HG03565 (cell line): Measurements from ENCODE around the gene PEAK1.

Experiments
- ATAC-seq: cut with Tn5 transposase; IDR thresholded peaks from one replicate; pipeline ENCODE4 v1.9.1; 2021; ENCODE audit warnings: mild to moderate bottlenecking, moderate library complexity; ENCODE audit not compliant: unreplicated experiment

The PEAK1 gene

GRCh38 chr15:77143191-77143590 lies 276.7 kb downstream of the PEAK1 start:
- ATAC-seq: no peak

GRCh38 chr15:77140220-77140619 lies 279.7 kb downstream of the PEAK1 start:
- ATAC-seq: no peak

- no peak for ATAC-seq
These were observed 280.6 kb downstream of the PEAK1 start for GRCh38 chr15:77139312-77139711.

GRCh38 chr15:77138167-77138522 lies 281.8 kb downstream of the PEAK1 start:
- ATAC-seq: no peak

- no peak for ATAC-seq
These were observed 284.7 kb downstream of the PEAK1 start for GRCh38 chr15:77135181-77135580.

- ATAC-seq: no peak
These were observed 289.5 kb downstream of the PEAK1 start for GRCh38 chr15:77130315-77130930.

- ATAC-seq: no peak
These were observed 292.3 kb downstream of the PEAK1 start for GRCh38 chr15:77127626-77128025.

GRCh38 chr15:77126529-77127326 lies 293.2 kb downstream of the PEAK1 start:
- no peak for ATAC-seq

GRCh38 chr15:77123854-77124253 lies 296.1 kb downstream of the PEAK1 start:
- ATAC-seq: no peak

- ATAC-seq: no peak
These were observed 297.3 kb downstream of the PEAK1 start for GRCh38 chr15:77122576-77122975.

GRCh38 chr15:77121599-77121998 lies 298.3 kb downstream of the PEAK1 start:
- ATAC-seq: no peak

- no peak for ATAC-seq
These were observed 299.3 kb downstream of the PEAK1 start for GRCh38 chr15:77120576-77120975.

- no peak for ATAC-seq
These were observed 300.5 kb downstream of the PEAK1 start for GRCh38 chr15:77119446-77119845.

GRCh38 chr15:77118882-77119321 lies 301.0 kb downstream of the PEAK1 start:
- no peak for ATAC-seq

- no peak for ATAC-seq
These were observed 304.7 kb downstream of the PEAK1 start for GRCh38 chr15:77115179-77115578.

GRCh38 chr15:77112838-77113504 lies 306.9 kb downstream of the PEAK1 start:
- no peak for ATAC-seq

GRCh38 chr15:77111789-77112188 lies 308.1 kb downstream of the PEAK1 start:
- no peak for ATAC-seq

GRCh38 chr15:77107531-77108355 lies 312.2 kb downstream of the PEAK1 start:
- no peak for ATAC-seq

- ATAC-seq: no peak
These were observed 312.8 kb downstream of the PEAK1 start for GRCh38 chr15:77107068-77107467.

GRCh38 chr15:77104155-77104554 lies 315.7 kb downstream of the PEAK1 start:
- no peak for ATAC-seq
